AG04449 (cell line): ENCODE measurements around the gene GMEB2.

Source experiments
- CTCF ChIA-PET: fragments of 350-600 bp; formaldehyde crosslinking; extraction: SDS; loops from one replicate; lab custom pipeline; 2021; ENCODE audit warnings: antibody characterized with exemption; lab: Yijun Ruan, JAX
- POLR2A ChIA-PET: fragments of 400-600, 350-600 bp; formaldehyde crosslinking; extraction: SDS; loops from one replicate; lab custom pipeline; 2020; ENCODE audit warnings: antibody characterized with exemption, inconsistent platforms; lab: Yijun Ruan, JAX
- DNase-seq: peaks from one replicate; pipeline ENCODE4 v3.0.0-alpha.2; 2010; ENCODE audit warnings: low read depth, low spot score
- H3K4me3 ChIP-seq: 2 replicates; pipeline ENCODE4 v1.5.1; 2011; ENCODE audit warnings: low read depth, mild to moderate bottlenecking, control low read depth, low read length
- TF ChIP-seq, protein P1 (sequence below): IDR thresholded peaks from one replicate; pipeline ENCODE4 v1.5.1; 2011; ENCODE audit warnings: mild to moderate bottlenecking, moderate library complexity, low read length, control low read depth, inconsistent platforms; ENCODE audit not compliant: insufficient read depth; ENCODE audit errors: missing control alignments

Gene GMEB2

DNA sequence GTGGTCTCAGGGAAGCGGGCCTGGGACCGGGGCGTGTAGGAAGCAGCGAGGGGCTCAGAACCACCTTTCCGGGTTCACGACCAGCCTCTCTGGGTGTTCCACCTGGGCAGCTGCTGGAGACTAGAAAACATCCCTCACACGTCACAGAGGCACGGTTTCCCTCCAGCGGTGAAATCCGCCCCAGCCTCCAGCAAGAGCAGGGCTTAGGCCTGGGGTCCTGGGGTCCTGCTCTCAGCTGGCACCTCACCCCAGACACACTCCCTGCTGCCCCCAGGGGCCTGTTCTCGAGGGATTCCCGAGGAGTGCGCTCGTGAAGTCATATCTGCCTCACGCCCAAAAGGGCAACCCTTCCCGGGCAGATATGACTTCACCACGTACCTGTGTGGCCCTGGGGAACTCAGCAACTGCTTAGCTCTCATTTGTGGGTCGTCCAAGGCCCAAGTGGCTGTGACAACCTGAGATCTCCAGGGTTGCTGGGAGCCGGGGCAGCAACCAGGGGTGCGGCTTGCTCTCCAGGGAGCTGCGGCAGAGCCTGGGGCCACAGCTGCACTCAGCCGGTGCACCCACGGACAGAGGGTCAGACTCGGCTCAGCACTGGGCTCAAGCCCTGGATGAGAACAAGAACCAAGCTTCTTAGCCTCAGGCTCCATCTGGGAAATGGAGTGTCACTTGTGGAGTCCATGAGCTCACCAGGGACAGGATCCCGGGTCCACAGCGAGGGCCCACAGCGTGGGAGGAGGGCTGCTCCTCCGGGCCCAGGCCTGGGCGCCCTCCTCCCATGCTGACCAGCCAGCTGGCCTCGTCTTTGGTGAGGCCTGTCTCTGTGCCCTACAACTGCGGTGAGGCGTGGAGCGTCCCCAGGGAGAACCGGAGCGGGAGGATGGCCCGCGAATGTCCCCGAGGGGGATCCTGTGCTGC is 72.3 kb downstream of the GMEB2 start:
- POLR2A ChIA-PET, result interaction anchor here (0.6 kb wide), 1 partner anchor 8 kb away, joined by 3 read pairs; no protein-coding TSS in a partner anchor
- DNase-seq, result no peak
- TF ChIP-seq, protein P1, sequence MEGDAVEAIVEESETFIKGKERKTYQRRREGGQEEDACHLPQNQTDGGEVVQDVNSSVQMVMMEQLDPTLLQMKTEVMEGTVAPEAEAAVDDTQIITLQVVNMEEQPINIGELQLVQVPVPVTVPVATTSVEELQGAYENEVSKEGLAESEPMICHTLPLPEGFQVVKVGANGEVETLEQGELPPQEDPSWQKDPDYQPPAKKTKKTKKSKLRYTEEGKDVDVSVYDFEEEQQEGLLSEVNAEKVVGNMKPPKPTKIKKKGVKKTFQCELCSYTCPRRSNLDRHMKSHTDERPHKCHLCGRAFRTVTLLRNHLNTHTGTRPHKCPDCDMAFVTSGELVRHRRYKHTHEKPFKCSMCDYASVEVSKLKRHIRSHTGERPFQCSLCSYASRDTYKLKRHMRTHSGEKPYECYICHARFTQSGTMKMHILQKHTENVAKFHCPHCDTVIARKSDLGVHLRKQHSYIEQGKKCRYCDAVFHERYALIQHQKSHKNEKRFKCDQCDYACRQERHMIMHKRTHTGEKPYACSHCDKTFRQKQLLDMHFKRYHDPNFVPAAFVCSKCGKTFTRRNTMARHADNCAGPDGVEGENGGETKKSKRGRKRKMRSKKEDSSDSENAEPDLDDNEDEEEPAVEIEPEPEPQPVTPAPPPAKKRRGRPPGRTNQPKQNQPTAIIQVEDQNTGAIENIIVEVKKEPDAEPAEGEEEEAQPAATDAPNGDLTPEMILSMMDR, result no peak
- H3K4me3 ChIP-seq, result peak overlapping the region; percentile 61
- CTCF ChIA-PET, result interaction anchor here (1.0 to 1.5 kb wide), 2 partner anchors 17 to 18 kb away, joined by 4 to 5 read pairs; partner anchors contain the start of gene PTK6

DNA sequence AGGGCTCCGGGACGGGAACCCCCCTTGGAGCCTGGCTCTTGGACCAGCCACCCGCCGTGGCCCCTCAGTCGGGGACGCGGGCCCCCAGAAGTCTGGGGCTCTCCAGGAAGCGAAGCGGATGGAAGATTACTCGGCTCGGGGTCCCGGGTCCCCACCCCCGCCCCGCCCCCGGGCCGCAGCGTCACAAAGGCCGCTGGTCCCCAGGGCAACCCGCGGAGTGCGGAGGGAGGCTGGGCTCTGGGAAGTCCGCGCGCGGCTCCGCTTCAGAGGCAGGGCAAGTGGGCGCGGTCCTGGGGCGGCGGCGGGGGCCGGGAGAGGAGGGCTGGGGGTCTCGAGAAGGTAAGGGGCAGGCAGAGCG is 73.0 kb downstream of the GMEB2 start, which contains the start of gene FNDC11:
Gene FNDC11, plus strand, starts transcription at position 227 of the 358 bp plus-strand sequence. CDS start 1,505 bp downstream, outside the sequence.
- ChIA-PET POLR2A (no interaction called here), CTCF (no interaction called here)
- H3K4me3 ChIP-seq, result peak within 1 kb of the TSS; percentile 61
- DNase-seq, result no peak
- TF ChIP-seq, protein P1, result no peak

DNA sequence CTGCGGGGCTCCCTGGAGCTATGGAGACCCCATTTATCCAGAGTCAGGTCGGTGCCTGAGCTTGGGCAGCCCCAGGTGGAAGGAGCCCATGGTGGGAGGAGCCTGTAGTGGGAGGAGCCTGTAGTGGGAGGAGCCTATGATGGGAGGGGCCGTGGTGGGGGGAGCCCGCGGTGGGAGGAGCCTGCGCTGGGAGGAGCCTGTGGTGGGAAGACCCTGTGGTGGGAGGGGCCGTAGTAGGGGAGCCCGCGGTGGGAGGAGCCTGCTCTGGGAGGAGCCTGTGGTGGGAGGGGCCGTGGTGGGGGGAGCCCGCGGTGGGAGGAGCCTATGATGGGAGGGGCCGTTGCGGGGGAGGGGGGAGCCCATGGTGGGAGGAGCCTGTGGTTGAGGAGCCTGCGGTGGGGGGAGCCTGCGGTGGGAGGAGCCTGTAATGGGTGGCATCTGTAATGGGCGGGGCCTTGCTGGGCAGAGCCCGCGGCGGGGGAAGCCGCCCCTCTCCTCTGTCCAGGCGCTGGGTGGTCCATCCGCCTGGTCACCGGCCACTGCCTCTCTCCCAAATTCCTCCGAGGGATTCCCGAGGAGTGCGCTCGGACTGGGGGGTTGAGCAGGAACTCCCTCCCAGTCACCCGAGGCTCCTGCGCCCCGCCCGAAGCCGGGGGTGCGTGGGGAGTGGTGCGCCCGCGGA is 73.5 kb downstream of the GMEB2 start:
- peak; percentile 7 for DNase-seq
- ChIA-PET POLR2A (interaction anchor here (0.7 kb wide), 1 partner anchor 74 kb away, joined by 3 read pairs; the partner anchor contains the start of gene GMEB2), CTCF (interaction anchor here (3.4 kb wide), 1 partner anchor 14 kb away, joined by 28 read pairs; no protein-coding TSS in a partner anchor)
- TF ChIP-seq, protein P1, result no peak
- peak overlapping the region; percentile 61 for H3K4me3 ChIP-seq

DNA sequence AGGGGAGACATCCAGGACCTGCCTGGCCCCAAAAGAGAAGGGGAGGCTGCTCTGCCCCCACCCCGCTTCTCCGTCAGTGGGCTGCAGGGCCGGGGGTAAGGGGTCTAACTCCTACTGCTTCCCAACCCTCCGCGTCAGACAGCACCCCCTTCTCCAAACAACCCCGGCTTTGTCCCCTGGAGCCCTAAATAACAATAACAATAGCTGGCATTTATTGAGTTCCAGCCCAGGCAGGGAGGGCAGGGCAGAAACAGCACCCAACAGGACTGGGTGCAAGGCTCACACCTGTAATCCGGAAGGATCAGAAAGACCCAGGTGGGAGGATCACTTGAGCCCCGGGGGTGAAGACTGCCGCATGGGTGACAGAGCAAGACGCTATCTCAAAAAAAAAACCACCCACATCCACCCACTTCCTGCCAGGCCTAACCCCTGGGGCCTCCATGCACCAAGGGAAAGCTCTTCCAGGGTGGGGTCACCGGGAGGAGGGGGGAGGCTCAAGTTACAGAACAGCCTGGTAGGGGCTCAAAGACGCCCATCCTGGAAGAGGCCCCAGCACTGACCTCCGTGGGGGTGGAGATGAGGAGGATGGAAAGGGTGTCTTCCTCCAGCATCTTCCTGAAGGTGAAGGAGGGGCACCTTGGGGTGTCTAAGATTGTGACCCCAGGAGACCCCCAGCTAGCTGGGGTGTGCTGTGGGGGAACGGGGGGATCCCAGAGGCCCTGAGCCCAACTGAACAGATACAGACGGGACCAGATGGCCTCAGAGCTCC is 74.2 kb downstream of the GMEB2 start:
- H3K4me3 ChIP-seq, result no peak overlapping the region
- no peak for DNase-seq
- TF ChIP-seq, protein P1, result no peak
- ChIA-PET POLR2A (interaction anchor here (0.7 kb wide), 1 partner anchor 74 kb away, joined by 3 read pairs; the partner anchor contains the start of gene GMEB2), CTCF (interaction anchor here (3.4 kb wide), 1 partner anchor 14 kb away, joined by 28 read pairs; no protein-coding TSS in a partner anchor)

DNA sequence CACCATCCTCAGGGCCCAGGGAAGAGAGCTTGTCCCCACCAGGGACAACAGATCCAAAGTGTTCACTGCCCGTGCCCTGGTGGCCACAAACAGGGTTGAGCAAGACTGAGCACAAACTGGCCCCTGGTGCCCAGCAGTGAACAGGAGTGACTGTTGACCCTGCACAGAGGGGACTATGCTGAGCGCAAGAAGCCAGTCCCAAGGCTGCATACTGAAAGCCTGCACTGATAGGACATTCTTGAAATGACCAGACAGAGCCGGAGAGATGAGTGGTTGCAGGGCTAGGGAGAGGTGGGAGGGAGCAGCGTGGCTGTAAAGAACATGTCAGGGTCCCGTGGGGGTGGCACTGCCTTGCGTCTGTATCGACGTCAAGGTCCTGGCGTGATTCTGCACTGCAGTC is 75.8 kb downstream of the GMEB2 start:
- ChIA-PET POLR2A (no interaction called here), CTCF (interaction anchor here (3.4 kb wide), 1 partner anchor 12 kb away, joined by 28 read pairs; no protein-coding TSS in a partner anchor)
- TF ChIP-seq, protein P1, result no peak
- no peak overlapping the region for H3K4me3 ChIP-seq
- no peak for DNase-seq
